Ovary (tissue), 9 donors: ENCODE measurements around the gene LRFN4. TPM values are rescaled to one million over a fixed set of nuclear protein-coding genes. Genes with fewer than 3 reads are reported as not detected.

ENCODE experiments used
- DNase-seq, 5 donors: peaks; one replicate each; pipeline ENCODE4 v3.0.0-alpha.2; 2019 to 2020
- H3K27ac ChIP-seq, 2 donors: fragments of 200-600 bp; one replicate each; pipeline versions ENCODE4 v1.5.1 to v1.8.0; 2019 to 2022
- H3K27me3 ChIP-seq: fragments of 200-600 bp; one replicate; pipeline ENCODE4 v1.8.0; 2022
- H3K36me3 ChIP-seq: fragments of 200-600 bp; sonication (generic); one replicate; pipeline ENCODE4 v1.5.1; 2019
- H3K4me1 ChIP-seq: one replicate; pipeline ENCODE4 v1.8.1; 2013; ENCODE audit warnings: mild to moderate bottlenecking, moderate library complexity; ENCODE audit not compliant: insufficient read depth
- H3K4me3 ChIP-seq: fragments of 200-600 bp; sonication (generic); one replicate; pipeline ENCODE4 v1.5.1; 2017
- H3K9me3 ChIP-seq, 2 donors: fragments of 200-600 bp in 1 of 2; sonication (generic) in 1 of 2; one replicate each; pipeline versions ENCODE4 v1.5.1 to v1.8.1; 2013 to 2019; ENCODE audit warnings: mild to moderate bottlenecking in 1 of 2, moderate library complexity in 1 of 2
- CTCF ChIP-seq, 3 donors: fragments of 450-650 bp in 2 of 3; fragments of 200-600 bp in 1 of 3; IDR thresholded peaks; one replicate each; pipeline versions ENCODE4 v1.5.1 to v1.8.0; 2016 to 2022; ENCODE audit warnings: antibody characterized with exemption in 3 of 3, mild to moderate bottlenecking in 1 of 3
- EP300 ChIP-seq: sonication (generic); formaldehyde crosslinking; IDR thresholded peaks from one replicate; pipeline ENCODE4 v1.6.1; 2017; ENCODE audit warnings: antibody characterized with exemption
- POLR2A ChIP-seq: fragments of 450-650 bp; IDR thresholded peaks from one replicate; pipeline ENCODE4 v1.6.1; 2017; ENCODE audit warnings: antibody characterized with exemption, mild to moderate bottlenecking, moderate library complexity
- WGBS, 3 donors: extraction: QIAGEN DNeasy Blood & Tissue Kit in 1 of 3; methylation state at CpG; one replicate each; pipeline versions ENCODE4 v1.1.5 to v1.1.7; 2013 to 2017; 5-methylcytosine and 5-hydroxymethylcytosine counted together
- intact Hi-C, 4 donors: fragments of 100-400 bp; cut with DNase I; formaldehyde crosslinking; loops; one replicate each; pipeline versions ENCODE4 v1.11.0 to v1.15.1; 2022 to 2023
- polyA plus RNA-seq, 2 donors: library from polyadenylated mRNA; stranded (reverse); fragments of 200-250 nt in 1 of 2; fragments of 350-450 nt in 1 of 2; fragmentation: Illumina TruSeq in 1 of 2; extraction: RNeasy Lipid Tissue Mini Kit (QIAGEN cat#74804) in 1 of 2; gene quantifications; one replicate each; pipeline ENCODE4 v1.2.3, GENCODE V29; 2013 to 2014
- total RNA-seq, 7 donors: library from RNA; depleted of rRNA in 2 of 7; stranded (reverse); fragments of >200 nt in 2 of 7; fragmentation: NEBNext Ultra II Directional in 3 of 7; extraction: Animal tissue kit (Norgen Biotek cat#: 25700) in 3 of 7; gene quantifications; one replicate each; pipeline versions ENCODE4 v1.1.0 to v1.2.4, GENCODE V29; 2016 to 2023
- donor health status: DM: no; HTN: no; CAD: no; lungs with moderate emphysema.
- donor health status: DM: no; HTN: no; CAD: no.
- donor health status: Bipolar disorder and iron deficiency.
- donor health status: DM: yes; HTN: yes; CAD: no.
- donor health status: DM: no; HTN: no; CAD: no.
- donor health status: DM: yes; HTN: yes; CAD: no.

The LRFN4 gene
- total and polyA plus RNA-seq, 9 donors, result 1.3 to 18.1 (median 9.3) TPM; not detected in 1

- H3K27me3 ChIP-seq, result no peaks in the 10 kb centered on the region
- intact Hi-C loops, result loop anchor here in 2 of 4 donors (5.0 kb wide), 2 partner anchors 137 to 142 kb away; no protein-coding TSS in a partner anchor
- TF ChIP-seq POLR2A (no peak), CTCF (IDR thresholded peaks at IDR 0.05) (no peak), EP300 (no peak)
- H3K4me1 ChIP-seq, result no peaks in the 10 kb centered on the region
- H3K27ac ChIP-seq, result no peak overlapping the region
- no peaks in the 10 kb centered on the region for H3K36me3 ChIP-seq
- H3K4me3 ChIP-seq, result no peak overlapping the region
- no peaks in the 10 kb centered on the region for H3K9me3 ChIP-seq
- 45 to 58% (median 51%) methylated on average over 4 of the region's 4 CpGs for WGBS, 3 donors
- DNase-seq, result no peak
Measured at GRCh38 chr11:66834539-66834845, 22.4 kb upstream of the LRFN4 start.

- no peak for DNase-seq
- TF ChIP-seq EP300 (no peak), CTCF (IDR thresholded peaks at IDR 0.05) (no peak), POLR2A (no peak)
- Histone ChIP-seq H3K4me1 (no peaks in the 10 kb centered on the region), H3K4me3 (no peak overlapping the region), H3K27me3 (no peaks in the 10 kb centered on the region), H3K9me3 (no peaks in the 10 kb centered on the region), H3K36me3 (no peaks in the 10 kb centered on the region), H3K27ac (no peak overlapping the region)
- intact Hi-C loops, result loop anchor here in 2 of 4 donors (5.0 kb wide), 2 partner anchors 138 to 143 kb away; no protein-coding TSS in a partner anchor
- 75 to 83% (median 78%) methylated on average over 5 of the region's 5 CpGs for WGBS, 3 donors
Measured at GRCh38 chr11:66834943-66835342, 21.9 kb upstream of the LRFN4 start.

GRCh38 chr11:66835768-66836405 is 21.0 kb upstream of the LRFN4 start:
- no peaks in the 10 kb centered on the region for H3K4me1 ChIP-seq
- no peaks in the 10 kb centered on the region for H3K9me3 ChIP-seq
- no peak overlapping the region for H3K4me3 ChIP-seq
- WGBS, 3 donors, result 79 to 83% (median 83%) methylated on average over 12 of the region's 12 CpGs
- no peaks in the 10 kb centered on the region for H3K27me3 ChIP-seq
- H3K36me3 ChIP-seq, result no peaks in the 10 kb centered on the region
- H3K27ac ChIP-seq, result no peak overlapping the region
- intact Hi-C loops, result no loop called here
- DNase-seq, result no peak
- TF ChIP-seq POLR2A, result no peak
- no peak for TF ChIP-seq CTCF (IDR thresholded peaks at IDR 0.05)
- no peak for TF ChIP-seq EP300

GRCh38 chr11:66840317-66841091 is 16.4 kb upstream of the LRFN4 start:
- no peak overlapping the region for H3K27ac ChIP-seq
- DNase-seq, result no peak
- no peaks in the 10 kb centered on the region for H3K9me3 ChIP-seq
- no peak overlapping the region for H3K4me3 ChIP-seq
- peaks cover 14% of the 10 kb centered on the region for H3K4me1 ChIP-seq
- intact Hi-C loops, result no loop called here
- WGBS, 3 donors, result 77 to 86% (median 80%) methylated on average over 4 of the region's 4 CpGs
- no peaks in the 10 kb centered on the region for H3K36me3 ChIP-seq
- no peak for TF ChIP-seq EP300
- TF ChIP-seq POLR2A, result no peak
- TF ChIP-seq CTCF (IDR thresholded peaks at IDR 0.05), result no peak
- H3K27me3 ChIP-seq, result no peaks in the 10 kb centered on the region
